Cardiac muscle cell (in vitro differentiated cells and primary cell): ENCODE data around the gene UBE2E1. TPM values are rescaled to one million over a fixed set of nuclear protein-coding genes. Genes with fewer than 3 reads are reported as not detected.

Experiments
- DNase-seq, 2 donors: peaks; one replicate each; pipeline versions ENCODE4 v3.0.0 to v3.0.0-alpha.2; 2010 to 2017; ENCODE audit warnings: low read depth in 1 of 2, low spot score in 1 of 2
- H3K27ac ChIP-seq: fragments of 200-600 bp; sonication (generic); 2 replicates; pipeline ENCODE4 v1.5.1; 2016
- H3K27me3 ChIP-seq: fragments of 200-600 bp; sonication (generic); 2 replicates; pipeline ENCODE4 v1.6.0; 2016; ENCODE audit warnings: control low read depth
- H3K36me3 ChIP-seq: fragments of 200-600 bp; sonication (generic); 2 replicates; pipeline ENCODE4 v1.5.1; 2016; ENCODE audit warnings: control low read depth
- H3K4me1 ChIP-seq: fragments of 200-600 bp; sonication (generic); 2 replicates; pipeline ENCODE4 v1.8.1; 2017; ENCODE audit warnings: low read depth, mild to moderate bottlenecking, mixed run types
- H3K4me3 ChIP-seq: fragments of 200-600 bp; sonication (generic); 2 replicates; pipeline ENCODE4 v1.5.1; 2016; ENCODE audit warnings: mild to moderate bottlenecking
- H3K9me3 ChIP-seq: fragments of 200-600 bp; sonication (generic); 2 replicates; pipeline ENCODE4 v1.5.1; 2017; ENCODE audit warnings: low read depth, mild to moderate bottlenecking, control low read depth
- polyA plus RNA-seq: library from polyadenylated mRNA; unstranded; fragments of >200 nt; fragmentation: Nextera tagmentation; extraction: Ambion mirVana; gene quantifications from 2 replicates; pipeline ENCODE4 v1.2.1, GENCODE V29; 2016
- total RNA-seq: library from RNA; depleted of rRNA; stranded (reverse); fragments of >200 nt; gene quantifications from 2 replicates; pipeline ENCODE4 v1.2.3, GENCODE V29; 2016
- TF ChIP-seq, protein P1 (sequence below): IDR thresholded peaks from 2 replicates; pipeline ENCODE4 v1.5.1; 2012; ENCODE audit warnings: low read depth, mild to moderate bottlenecking, low read length

UBE2E1 gene
- total and polyA plus RNA-seq, 2 experiments from 2014 or later, result 33.5 to 198 TPM

DNA sequence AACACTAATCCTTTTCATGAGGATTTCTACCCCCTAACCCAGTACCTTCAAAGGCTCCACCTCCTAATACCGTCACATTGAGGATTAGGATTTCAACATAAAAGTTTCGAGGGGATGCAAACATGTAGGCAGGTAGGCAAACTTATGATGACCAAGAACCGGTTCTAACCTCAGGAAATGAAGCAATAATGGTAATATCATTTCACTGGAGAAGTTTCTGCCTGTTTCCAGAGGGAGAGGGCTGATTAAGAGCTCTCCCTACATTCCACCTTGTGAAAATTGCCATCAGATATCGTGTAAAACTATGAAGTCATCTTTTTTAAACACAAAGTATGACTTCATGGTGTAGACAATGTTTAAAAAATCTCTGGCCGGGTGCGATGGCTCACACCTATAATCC is 79.5 kb downstream of the UBE2E1 start:
- no peak for DNase-seq
- Histone ChIP-seq H3K4me3 (no peak overlapping the region), H3K36me3 (peaks cover under 1% of the 10 kb centered on the region), H3K4me1 (peaks cover 13% of the 10 kb centered on the region), H3K27ac (no peak overlapping the region), H3K27me3 (no peaks in the 10 kb centered on the region), H3K9me3 (peaks cover 3% of the 10 kb centered on the region)
- TF ChIP-seq, protein P1, sequence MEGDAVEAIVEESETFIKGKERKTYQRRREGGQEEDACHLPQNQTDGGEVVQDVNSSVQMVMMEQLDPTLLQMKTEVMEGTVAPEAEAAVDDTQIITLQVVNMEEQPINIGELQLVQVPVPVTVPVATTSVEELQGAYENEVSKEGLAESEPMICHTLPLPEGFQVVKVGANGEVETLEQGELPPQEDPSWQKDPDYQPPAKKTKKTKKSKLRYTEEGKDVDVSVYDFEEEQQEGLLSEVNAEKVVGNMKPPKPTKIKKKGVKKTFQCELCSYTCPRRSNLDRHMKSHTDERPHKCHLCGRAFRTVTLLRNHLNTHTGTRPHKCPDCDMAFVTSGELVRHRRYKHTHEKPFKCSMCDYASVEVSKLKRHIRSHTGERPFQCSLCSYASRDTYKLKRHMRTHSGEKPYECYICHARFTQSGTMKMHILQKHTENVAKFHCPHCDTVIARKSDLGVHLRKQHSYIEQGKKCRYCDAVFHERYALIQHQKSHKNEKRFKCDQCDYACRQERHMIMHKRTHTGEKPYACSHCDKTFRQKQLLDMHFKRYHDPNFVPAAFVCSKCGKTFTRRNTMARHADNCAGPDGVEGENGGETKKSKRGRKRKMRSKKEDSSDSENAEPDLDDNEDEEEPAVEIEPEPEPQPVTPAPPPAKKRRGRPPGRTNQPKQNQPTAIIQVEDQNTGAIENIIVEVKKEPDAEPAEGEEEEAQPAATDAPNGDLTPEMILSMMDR, result no peak

DNA sequence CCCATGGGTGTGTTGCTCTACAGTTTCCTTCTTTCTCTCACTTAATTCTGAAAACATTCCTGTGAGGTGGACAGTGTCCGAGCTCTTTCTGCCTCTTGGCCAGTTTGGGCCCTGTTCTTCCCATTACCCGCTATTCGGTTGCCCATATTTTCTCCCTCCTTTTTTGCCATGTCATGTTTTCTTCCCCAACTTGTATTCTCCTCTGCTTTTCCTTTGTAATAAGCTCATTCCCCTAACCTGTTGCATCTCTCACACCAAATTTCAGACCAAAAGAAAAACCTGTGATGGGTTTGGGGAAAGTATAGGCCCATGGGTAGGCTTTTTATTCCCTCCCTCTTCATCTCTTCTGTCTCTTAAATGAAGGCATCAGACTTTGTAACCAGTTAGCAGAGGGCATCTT is 80.6 kb downstream of the UBE2E1 start:
- Histone ChIP-seq H3K36me3 (peaks cover 6% of the 10 kb centered on the region), H3K9me3 (peaks cover 3% of the 10 kb centered on the region), H3K27ac (no peak overlapping the region), H3K4me1 (peaks cover 13% of the 10 kb centered on the region), H3K27me3 (no peaks in the 10 kb centered on the region), H3K4me3 (no peak overlapping the region)
- no peak for DNase-seq
- TF ChIP-seq, protein P1, result no peak

DNA sequence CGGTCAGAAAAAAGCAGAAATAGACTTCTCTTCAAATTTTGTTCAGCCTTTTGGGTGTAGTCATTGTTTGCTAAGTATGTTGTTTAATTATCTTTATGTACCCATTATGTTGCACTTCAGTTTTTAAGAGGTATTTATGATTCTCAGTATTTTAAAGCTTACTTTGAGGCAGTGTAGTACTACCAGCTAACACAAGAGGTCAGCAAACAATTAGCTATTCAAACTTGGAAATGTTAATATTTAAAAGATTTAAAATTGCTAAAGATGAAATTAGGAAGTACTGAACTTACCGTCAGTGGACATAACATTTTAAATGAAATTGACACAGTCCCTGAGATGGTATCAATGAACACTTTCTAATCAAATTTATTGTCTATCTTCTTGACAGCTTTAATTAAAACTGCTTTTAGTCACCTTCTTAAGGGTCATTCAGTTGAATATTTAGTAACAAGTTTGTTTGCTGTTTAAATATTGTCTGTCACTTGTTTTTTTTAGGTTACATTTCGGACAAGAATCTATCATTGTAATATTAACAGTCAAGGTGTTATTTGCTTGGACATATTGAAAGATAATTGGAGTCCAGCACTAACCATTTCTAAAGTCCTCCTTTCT is 83.0 kb downstream of the UBE2E1 start:
- TF ChIP-seq, protein P1, result peak; percentile 80
- no peak overlapping the region for H3K27ac ChIP-seq
- H3K36me3 ChIP-seq, result peaks cover 17% of the 10 kb centered on the region

DNA sequence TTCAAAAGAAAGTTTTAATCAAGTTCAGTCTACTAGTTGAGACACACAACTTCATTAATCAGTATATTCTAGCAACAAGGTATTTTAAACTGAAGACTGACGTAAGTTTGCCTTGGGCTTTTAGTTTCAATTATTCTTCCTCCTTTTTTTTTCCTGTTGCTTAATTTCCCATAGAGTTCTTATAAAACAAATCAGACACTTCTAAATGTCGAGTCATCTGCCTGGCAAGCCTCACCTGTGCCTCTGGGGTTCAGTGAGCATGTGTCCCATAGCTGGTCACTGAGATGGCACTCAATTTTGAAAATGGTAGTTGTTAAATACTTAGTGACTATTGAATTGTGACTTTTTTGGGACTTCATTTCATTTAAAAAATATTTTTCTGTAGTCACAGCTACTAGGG is 83.6 kb downstream of the UBE2E1 start:
- TF ChIP-seq, protein P1, result no peak
- H3K4me1 ChIP-seq, result peaks cover 13% of the 10 kb centered on the region
- DNase-seq, result no peak
- no peak overlapping the region for H3K4me3 ChIP-seq
- H3K27ac ChIP-seq, result peak overlapping the region; percentile 2
- no peaks in the 10 kb centered on the region for H3K27me3 ChIP-seq
- peaks cover 3% of the 10 kb centered on the region for H3K9me3 ChIP-seq
- peaks cover 20% of the 10 kb centered on the region for H3K36me3 ChIP-seq

More for the DNA sequence above, 83.0 kb downstream of the UBE2E1 start:
- peaks cover 13% of the 10 kb centered on the region for H3K4me1 ChIP-seq
- DNase-seq, result peak in 1 of 2 donors; percentile 64
- H3K27me3 ChIP-seq, result no peaks in the 10 kb centered on the region
- H3K9me3 ChIP-seq, result peaks cover 3% of the 10 kb centered on the region
- no peak overlapping the region for H3K4me3 ChIP-seq

DNA sequence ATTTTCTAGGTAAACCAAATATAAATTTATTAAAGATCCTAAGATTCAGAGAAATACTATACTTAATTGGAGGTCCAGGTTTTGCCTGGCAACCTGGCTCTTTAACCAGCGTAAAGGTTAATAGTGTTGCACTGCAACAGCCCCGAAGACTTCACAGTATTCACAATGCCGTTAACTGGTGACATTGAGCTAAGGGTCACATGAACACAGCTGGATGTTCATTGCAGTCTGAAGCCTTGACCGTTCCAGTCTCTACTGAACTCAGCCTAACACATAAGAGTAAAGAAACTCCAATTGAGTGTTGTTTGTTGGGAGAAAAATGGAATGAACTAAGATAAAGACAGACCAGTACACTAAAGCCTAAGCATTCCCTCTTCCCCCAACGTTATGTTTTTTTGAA is 84.2 kb downstream of the UBE2E1 start:
- peaks cover 3% of the 10 kb centered on the region for H3K9me3 ChIP-seq
- TF ChIP-seq, protein P1, result no peak
- H3K4me3 ChIP-seq, result no peak overlapping the region
- no peak for DNase-seq
- peaks cover 20% of the 10 kb centered on the region for H3K36me3 ChIP-seq
- H3K27ac ChIP-seq, result no peak overlapping the region
- peaks cover 13% of the 10 kb centered on the region for H3K4me1 ChIP-seq
- H3K27me3 ChIP-seq, result no peaks in the 10 kb centered on the region
